Caco-2 (cell line): Measurements from ENCODE around the gene GSE1. TPM values are rescaled to one million over a fixed set of nuclear protein-coding genes. Genes with fewer than 3 reads are reported as not detected.

Source experiments
- BruUV-seq: library from RNA; stranded (reverse); fragments of 400-500 nt; replicated peaks from 2 replicates; lab custom pipeline; 2021; lab: Mats Ljungman, UMichigan
- CTCF ChIA-PET: fragments of 300-600 bp; sonication (Branson Sonifier 250); formaldehyde crosslinking; loops from one replicate; lab custom pipeline; 2022; ENCODE audit warnings: antibody characterized with exemption; lab: Charles Lee
- POLR2A ChIA-PET: fragments of 300-600 bp; sonication (Branson Sonifier 250); formaldehyde crosslinking; loops from one replicate; lab custom pipeline; 2022; ENCODE audit warnings: antibody characterized with exemption; lab: Charles Lee
- DNase-seq, 2 experiments: peaks; one replicate each; pipeline versions ENCODE4 v3.0.0 to v3.0.0-alpha.2; 2020 to 2022
- H3K27me3 ChIP-seq: replicated peaks from 2 replicates; pipeline ENCODE4 v1.6.0; 2011; ENCODE audit warnings: low read length; ENCODE audit not compliant: control insufficient read depth, insufficient read depth
- H3K36me3 ChIP-seq: 2 replicates; pipeline ENCODE4 v1.5.1; 2011; ENCODE audit warnings: low read length; ENCODE audit not compliant: control insufficient read depth, insufficient read depth
- H3K4me1 ChIP-seq: fragments of 250-450 bp; sonication (Bioruptor Pico); 2 replicates; pipeline ENCODE4 v1.5.1; 2020; ENCODE audit warnings: mild to moderate bottlenecking
- H3K4me3 ChIP-seq: 2 replicates; pipeline ENCODE4 v1.5.1; 2011; ENCODE audit warnings: low read depth, mild to moderate bottlenecking, control low read depth, low read length
- H3K9me3 ChIP-seq: fragments of 250-450 bp; sonication (Bioruptor Pico); 2 replicates; pipeline ENCODE4 v1.5.1; 2020; ENCODE audit warnings: mild to moderate bottlenecking, moderate library complexity
- H3K27ac Mint-ChIP-seq: one replicate; pipeline ENCODE4 v1.8.0; 2022; ENCODE audit warnings: mixed read lengths; ENCODE audit not compliant: unreplicated experiment
- H3K27me3 Mint-ChIP-seq: one replicate; pipeline ENCODE4 v1.8.0; 2022; ENCODE audit warnings: mixed read lengths; ENCODE audit not compliant: insufficient read depth, unreplicated experiment
- H3K36me3 Mint-ChIP-seq: one replicate; pipeline ENCODE4 v1.8.0; 2022; ENCODE audit warnings: mild to moderate bottlenecking, mixed read lengths; ENCODE audit not compliant: insufficient read depth, unreplicated experiment
- H3K4me1 Mint-ChIP-seq: one replicate; pipeline ENCODE4 v1.8.0; 2022; ENCODE audit warnings: low read depth, mixed read lengths; ENCODE audit not compliant: unreplicated experiment
- H3K4me3 Mint-ChIP-seq: one replicate; pipeline ENCODE4 v1.8.0; 2022; ENCODE audit warnings: mild to moderate bottlenecking, moderate library complexity, mixed read lengths; ENCODE audit not compliant: unreplicated experiment
- H3K9me3 Mint-ChIP-seq: one replicate; pipeline ENCODE4 v1.8.0; 2022; ENCODE audit warnings: mixed read lengths; ENCODE audit not compliant: unreplicated experiment
- CTCF ChIP-seq, 2 experiments: fragments of 200-600 bp in 1 of 2; IDR thresholded peaks; 1 replicate in 1 of 2; 2 replicates in 1 of 2; pipeline versions ENCODE4 v1.5.1 to v1.8.0; 2011 to 2022; ENCODE audit warnings: antibody characterized with exemption in 1 of 2, control low read depth in 1 of 2, inconsistent platforms in 1 of 2, low read depth in 1 of 2, low read length in 1 of 2, mild to moderate bottlenecking in 1 of 2, moderate library complexity in 1 of 2; ENCODE audit not compliant: insufficient read depth in 1 of 2, severe bottlenecking in 1 of 2, unreplicated experiment in 1 of 2
- intact Hi-C: fragments of 100-400 bp; cut with micrococcal nuclease; formaldehyde crosslinking; loops from one replicate; pipeline ENCODE4 v1.10.0; 2022; ENCODE audit not compliant: unreplicated experiment
- total RNA-seq: library from RNA; stranded (reverse); gene quantifications from 2 replicates; pipeline ENCODE4 v1.2.3, GENCODE V29; 2022

The GSE1 gene
- total RNA-seq, 1 experiment from 2014 or later = 142 TPM

GRCh38 chr16:85610059-85610445 is 3.1 kb upstream of the GSE1 start:
- Histone ChIP-seq H3K27me3 (no peaks in the 10 kb centered on the region), H3K4me1 (peaks cover 31% of the 10 kb centered on the region), H3K36me3 (no peaks in the 10 kb centered on the region), H3K4me3 (peak overlapping the region; percentile 13; the same call in 1 of the 2 replicates), H3K9me3 (no peaks in the 10 kb centered on the region)
- no peak for TF ChIP-seq CTCF (IDR thresholded peaks at IDR 0.05; ENCODE audit: insufficient read depth in 1 of 2, low read depth in 1 of 2, low read length in 1 of 2, severe bottlenecking in 1 of 2, unreplicated experiment in 1 of 2)
- DNase-seq = no peak
- ChIA-PET POLR2A (interaction anchor here (0.8 to 0.9 kb wide), 3 partner anchors 12 to 138 kb away, joined by 3 read pairs; no protein-coding TSS in a partner anchor), CTCF (interaction anchor here (0.6 to 4.4 kb wide), 9 partner anchors 12 to 219 kb away, joined by 3 to 20 read pairs (median 6); no protein-coding TSS in a partner anchor)
- Mint-ChIP-seq H3K27ac (peak overlapping the region; percentile 91), H3K4me3 (peak overlapping the region; percentile 81), H3K36me3 (peaks cover 35% of the 10 kb centered on the region), H3K27me3 (no peaks in the 10 kb centered on the region), H3K4me1 (peaks cover 19% of the 10 kb centered on the region), H3K9me3 (no peaks in the 10 kb centered on the region)
- intact Hi-C loops = loop anchor here (1.0 to 5.0 kb wide), 7 partner anchors 52 to 333 kb away; no protein-coding TSS in a partner anchor
- no TSS peak for BruUV-seq

- intact Hi-C loops = loop anchor here (1.0 to 5.0 kb wide), 7 partner anchors 52 to 333 kb away; no protein-coding TSS in a partner anchor
- Histone ChIP-seq H3K4me3 (peak overlapping the region; percentile 95), H3K27me3 (no peaks in the 10 kb centered on the region), H3K36me3 (no peaks in the 10 kb centered on the region), H3K9me3 (no peaks in the 10 kb centered on the region), H3K4me1 (peaks cover 36% of the 10 kb centered on the region)
- CTCF ChIA-PET = interaction anchor here (0.6 to 4.4 kb wide), 13 partner anchors 11 to 220 kb away, joined by 3 to 20 read pairs (median 4); no protein-coding TSS in a partner anchor
- H3K9me3 Mint-ChIP-seq = no peaks in the 10 kb centered on the region
- peak overlapping the region; percentile 81 for H3K4me3 Mint-ChIP-seq
- peak; percentile 99 for TF ChIP-seq CTCF (IDR thresholded peaks at IDR 0.05; ENCODE audit: insufficient read depth in 1 of 2, low read depth in 1 of 2, low read length in 1 of 2, severe bottlenecking in 1 of 2, unreplicated experiment in 1 of 2)
- peak; percentile 96 to 97 for DNase-seq
- POLR2A ChIA-PET = interaction anchor here (0.6 to 0.9 kb wide), 6 partner anchors 11 to 174 kb away, joined by 3 to 7 read pairs (median 3); no protein-coding TSS in a partner anchor
- H3K4me1 Mint-ChIP-seq = peaks cover 24% of the 10 kb centered on the region
- H3K27me3 Mint-ChIP-seq = no peaks in the 10 kb centered on the region
- H3K36me3 Mint-ChIP-seq = peaks cover 35% of the 10 kb centered on the region
- peak overlapping the region; percentile 91 for H3K27ac Mint-ChIP-seq
- BruUV-seq = TSS peak; percentile 70
These were observed 2.5 kb upstream of the GSE1 start for GRCh38 chr16:85610446-85611193.

GRCh38 chr16:85611194-85611443 is 2.0 kb upstream of the GSE1 start:
- intact Hi-C loops = loop anchor here (2.0 to 5.0 kb wide), 5 partner anchors 90 to 334 kb away; no protein-coding TSS in a partner anchor
- Mint-ChIP-seq H3K36me3 (peaks cover 38% of the 10 kb centered on the region), H3K4me3 (peak overlapping the region; percentile 81), H3K4me1 (peaks cover 25% of the 10 kb centered on the region), H3K27ac (peak overlapping the region; percentile 91), H3K9me3 (no peaks in the 10 kb centered on the region), H3K27me3 (no peaks in the 10 kb centered on the region)
- H3K4me1 ChIP-seq = peaks cover 41% of the 10 kb centered on the region
- TF ChIP-seq CTCF (IDR thresholded peaks at IDR 0.05; ENCODE audit: insufficient read depth in 1 of 2, low read depth in 1 of 2, low read length in 1 of 2, severe bottlenecking in 1 of 2, unreplicated experiment in 1 of 2) = no peak
- CTCF ChIA-PET = interaction anchor here (0.6 to 4.4 kb wide), 13 partner anchors 11 to 220 kb away, joined by 3 to 20 read pairs (median 4); no protein-coding TSS in a partner anchor
- H3K27me3 ChIP-seq = no peaks in the 10 kb centered on the region
- no peak for DNase-seq
- BruUV-seq = no TSS peak
- H3K4me3 ChIP-seq = peak overlapping the region; percentile 95
- POLR2A ChIA-PET = interaction anchor here (0.6 to 0.9 kb wide), 6 partner anchors 11 to 174 kb away, joined by 3 to 7 read pairs (median 3); no protein-coding TSS in a partner anchor
- H3K9me3 ChIP-seq = no peaks in the 10 kb centered on the region
- no peaks in the 10 kb centered on the region for H3K36me3 ChIP-seq
